Uterus (tissue), 4 donors: ENCODE measurements around the gene NMNAT2. TPM values are rescaled to one million over a fixed set of nuclear protein-coding genes. Genes with fewer than 3 reads are reported as not detected.

Experiments
- DNase-seq, 2 donors: peaks; one replicate each; pipeline ENCODE4 v3.0.0-alpha.2; 2019 to 2020
- H3K27ac ChIP-seq, 2 donors: fragments of 200-600 bp; sonication (generic); 1 replicate in 1 of 2; 2 replicates in 1 of 2; pipeline ENCODE4 v1.5.1; 2016 to 2018
- H3K27me3 ChIP-seq, 2 donors: fragments of 200-600 bp; sonication (generic); one replicate each; pipeline ENCODE4 v1.5.1; 2018 to 2019; ENCODE audit warnings: control low read depth in 1 of 2
- H3K36me3 ChIP-seq, 2 donors: fragments of 200-600 bp; sonication (generic); one replicate each; pipeline ENCODE4 v1.5.1; 2019; ENCODE audit warnings: control low read depth in 1 of 2
- H3K4me1 ChIP-seq, 2 donors: fragments of 200-600 bp; sonication (generic); one replicate each; pipeline ENCODE4 v1.5.1; 2018 to 2019; ENCODE audit warnings: control low read depth in 1 of 2
- H3K4me3 ChIP-seq, 2 donors: fragments of 200-600 bp; sonication (generic); 1 replicate in 1 of 2; 2 replicates in 1 of 2; pipeline ENCODE4 v1.5.1; 2018 to 2019; ENCODE audit warnings: mild to moderate bottlenecking in 1 of 2
- H3K9me3 ChIP-seq, 2 donors: fragments of 200-600 bp; sonication (generic); one replicate each; pipeline ENCODE4 v1.5.1; 2019; ENCODE audit warnings: control low read depth in 1 of 2
- POLR2A ChIP-seq, 2 donors: fragments of 450-650 bp; IDR thresholded peaks; one replicate each; pipeline ENCODE4 v1.6.1; 2016; ENCODE audit warnings: antibody characterized with exemption in 2 of 2, mild to moderate bottlenecking in 1 of 2, moderate library complexity in 1 of 2
- intact Hi-C: fragments of 100-400 bp; cut with DNase I; formaldehyde crosslinking; loops from one replicate; pipeline ENCODE4 v1.15.1; 2023; ENCODE audit warnings: low total_unique reads
- total RNA-seq, 4 donors: library from RNA; depleted of rRNA in 3 of 4; stranded (reverse); fragments of >200 nt in 3 of 4; gene quantifications; one replicate each; pipeline versions ENCODE4 v1.1.0 to v1.2.4, GENCODE V29; 2014 to 2023
- TF ChIP-seq, protein P1 (sequence below), 4 experiments: fragments of 200-600 bp in 2 of 4; fragments of 450-650 bp in 2 of 4; sonication (generic) in 2 of 4; IDR thresholded peaks; one replicate each; pipeline ENCODE4 v1.5.1; 2016 to 2019; ENCODE audit warnings: antibody characterized with exemption in 4 of 4, mild to moderate bottlenecking in 2 of 4, moderate library complexity in 1 of 4
- donor health status: DM: yes; HTN: yes; CAD: no.

NMNAT2 gene
- total RNA-seq, 4 donors from 2014 or later = 0.85 to 2.8 (median 1.5) TPM; not detected in 1

DNA sequence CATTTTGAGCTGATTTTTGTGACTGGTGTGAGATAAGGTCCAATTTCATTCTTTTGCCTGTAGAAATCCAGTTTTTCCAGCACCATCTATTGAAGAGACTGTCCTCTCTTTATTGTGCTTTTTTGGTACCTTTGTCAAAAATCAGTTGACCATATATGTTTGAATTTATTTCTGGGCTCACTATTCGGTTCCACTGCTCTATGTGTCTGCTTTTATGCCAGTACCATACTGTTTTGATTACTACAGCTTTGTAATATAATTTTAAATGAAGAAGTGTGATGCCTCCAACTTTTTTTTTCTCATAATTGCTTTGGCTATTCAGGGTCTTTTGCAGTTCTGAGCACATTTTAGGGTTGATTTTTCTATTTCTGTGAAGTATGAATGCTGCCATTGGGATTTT is 163.1 kb downstream of the NMNAT2 start:
- no peak overlapping the region for H3K27ac ChIP-seq
- TF ChIP-seq, protein P1, sequence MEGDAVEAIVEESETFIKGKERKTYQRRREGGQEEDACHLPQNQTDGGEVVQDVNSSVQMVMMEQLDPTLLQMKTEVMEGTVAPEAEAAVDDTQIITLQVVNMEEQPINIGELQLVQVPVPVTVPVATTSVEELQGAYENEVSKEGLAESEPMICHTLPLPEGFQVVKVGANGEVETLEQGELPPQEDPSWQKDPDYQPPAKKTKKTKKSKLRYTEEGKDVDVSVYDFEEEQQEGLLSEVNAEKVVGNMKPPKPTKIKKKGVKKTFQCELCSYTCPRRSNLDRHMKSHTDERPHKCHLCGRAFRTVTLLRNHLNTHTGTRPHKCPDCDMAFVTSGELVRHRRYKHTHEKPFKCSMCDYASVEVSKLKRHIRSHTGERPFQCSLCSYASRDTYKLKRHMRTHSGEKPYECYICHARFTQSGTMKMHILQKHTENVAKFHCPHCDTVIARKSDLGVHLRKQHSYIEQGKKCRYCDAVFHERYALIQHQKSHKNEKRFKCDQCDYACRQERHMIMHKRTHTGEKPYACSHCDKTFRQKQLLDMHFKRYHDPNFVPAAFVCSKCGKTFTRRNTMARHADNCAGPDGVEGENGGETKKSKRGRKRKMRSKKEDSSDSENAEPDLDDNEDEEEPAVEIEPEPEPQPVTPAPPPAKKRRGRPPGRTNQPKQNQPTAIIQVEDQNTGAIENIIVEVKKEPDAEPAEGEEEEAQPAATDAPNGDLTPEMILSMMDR (IDR thresholded peaks at IDR 0.05) = no peak
- no peak for TF ChIP-seq POLR2A (IDR thresholded peaks at IDR 0.05)
- H3K27me3 ChIP-seq = no peaks in the 10 kb centered on the region
- no peaks in the 10 kb centered on the region for H3K4me1 ChIP-seq
- intact Hi-C loops = no loop called here
- H3K9me3 ChIP-seq = no peaks in the 10 kb centered on the region
- no peak overlapping the region for H3K4me3 ChIP-seq
- H3K36me3 ChIP-seq = no peaks in the 10 kb centered on the region
- DNase-seq = no peak

DNA sequence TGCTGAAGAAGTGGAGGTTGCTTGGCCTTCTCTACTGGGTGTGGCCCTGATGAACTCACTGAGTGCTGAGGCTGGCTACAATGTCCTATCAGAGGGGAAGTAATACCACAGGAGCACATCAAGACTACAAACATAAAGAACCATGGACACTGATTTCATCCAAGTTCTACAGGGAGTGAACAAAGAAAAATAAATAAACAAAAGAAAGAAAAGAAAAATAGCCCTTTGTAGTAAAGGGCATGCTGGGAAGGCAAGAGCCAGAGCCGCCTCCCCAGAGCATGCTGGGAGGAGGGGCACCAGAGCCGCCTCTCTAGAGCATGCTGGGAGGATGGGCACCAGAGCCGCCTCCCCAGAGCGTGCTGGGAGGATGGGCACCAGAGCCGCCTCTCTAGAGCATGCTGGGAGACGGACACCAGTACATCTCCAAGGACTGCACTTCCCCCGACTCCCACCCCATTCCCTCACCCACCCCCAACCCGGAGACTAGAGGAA is 166.2 kb downstream of the NMNAT2 start:
- H3K9me3 ChIP-seq = no peaks in the 10 kb centered on the region
- H3K4me1 ChIP-seq = no peaks in the 10 kb centered on the region
- H3K36me3 ChIP-seq = no peaks in the 10 kb centered on the region
- no peak for TF ChIP-seq POLR2A (IDR thresholded peaks at IDR 0.05)
- TF ChIP-seq, protein P1 (IDR thresholded peaks at IDR 0.05) = no peak
- no peak overlapping the region for H3K4me3 ChIP-seq
- DNase-seq = no peak
- no peaks in the 10 kb centered on the region for H3K27me3 ChIP-seq
- no peak overlapping the region for H3K27ac ChIP-seq
- intact Hi-C loops = no loop called here

DNA sequence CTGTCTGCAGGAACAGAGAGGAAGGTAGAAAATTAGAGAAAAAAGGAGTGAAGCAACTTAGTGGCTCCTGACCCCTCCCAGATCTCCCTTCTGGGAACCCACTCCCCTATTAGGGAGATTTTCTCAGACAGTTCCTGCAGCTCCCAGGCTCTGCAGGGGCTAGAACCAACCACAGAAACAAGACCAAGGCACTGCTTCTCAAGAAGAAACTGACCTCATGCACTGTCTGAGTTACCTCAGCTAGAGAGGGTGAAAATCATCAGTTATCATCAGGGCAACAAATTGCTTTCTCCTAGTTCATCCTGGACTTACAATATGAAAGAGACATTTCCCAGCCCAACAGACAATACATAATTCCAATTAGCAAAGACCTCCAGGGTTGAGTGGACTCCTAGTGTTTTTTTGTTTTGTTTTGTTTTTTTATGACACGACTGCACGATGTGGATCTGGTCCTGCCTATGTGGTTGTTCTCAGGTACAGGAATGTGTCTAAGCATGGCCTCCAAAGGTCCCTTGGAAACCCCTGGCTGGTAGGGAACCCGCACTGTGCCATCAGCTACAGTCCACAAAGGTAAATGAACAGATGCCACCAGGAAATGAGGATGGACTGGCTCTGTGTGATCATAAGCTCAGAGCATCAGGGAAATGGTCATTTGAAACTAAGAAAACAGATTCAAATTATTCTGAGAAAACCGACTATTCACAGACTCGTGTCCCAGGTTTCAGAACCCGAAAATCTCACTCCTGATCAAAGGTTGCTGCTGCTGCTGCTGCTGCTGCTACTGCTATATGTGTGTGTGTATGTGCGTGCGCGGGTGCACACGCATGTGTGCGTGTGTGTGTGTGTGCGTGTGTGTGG is 166.8 kb downstream of the NMNAT2 start:
- intact Hi-C loops = no loop called here
- H3K27ac ChIP-seq = no peak overlapping the region
- H3K4me1 ChIP-seq = no peaks in the 10 kb centered on the region
- no peaks in the 10 kb centered on the region for H3K27me3 ChIP-seq
- DNase-seq = no peak
- no peaks in the 10 kb centered on the region for H3K36me3 ChIP-seq
- no peaks in the 10 kb centered on the region for H3K9me3 ChIP-seq
- TF ChIP-seq, protein P1 (IDR thresholded peaks at IDR 0.05) = no peak
- TF ChIP-seq POLR2A (IDR thresholded peaks at IDR 0.05) = no peak
- H3K4me3 ChIP-seq = no peak overlapping the region

DNA sequence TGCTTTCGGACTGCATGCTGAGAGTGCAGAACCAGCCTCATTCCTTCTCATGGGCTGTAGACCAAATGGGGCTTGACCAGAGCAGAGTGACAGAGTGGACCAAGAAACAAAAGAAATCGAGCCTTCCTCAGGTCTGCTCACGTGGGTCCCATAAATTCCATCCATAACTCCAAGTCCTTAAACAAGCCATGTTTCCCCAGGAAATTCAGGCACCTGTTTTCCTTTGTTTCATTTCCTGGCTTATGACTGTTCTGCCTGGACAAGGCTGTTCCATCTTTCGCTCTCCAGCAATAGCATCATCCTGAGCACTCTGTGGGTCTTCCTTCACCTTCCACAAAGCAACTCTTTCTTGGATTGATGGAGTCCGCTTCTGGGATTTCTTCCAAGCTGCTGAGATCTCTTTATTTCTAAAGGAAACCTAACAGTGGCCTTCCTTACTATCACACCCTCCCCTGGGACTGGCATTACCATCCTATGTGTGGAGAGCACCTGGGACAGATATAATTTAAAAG is 168.2 kb downstream of the NMNAT2 start:
- no peak for TF ChIP-seq POLR2A (IDR thresholded peaks at IDR 0.05)
- TF ChIP-seq, protein P1 (IDR thresholded peaks at IDR 0.05) = no peak
- DNase-seq = no peak
- intact Hi-C loops = no loop called here
- Histone ChIP-seq H3K36me3 (no peaks in the 10 kb centered on the region), H3K9me3 (no peaks in the 10 kb centered on the region), H3K27me3 (no peaks in the 10 kb centered on the region), H3K27ac (no peak overlapping the region), H3K4me3 (no peak overlapping the region), H3K4me1 (no peaks in the 10 kb centered on the region)

DNA sequence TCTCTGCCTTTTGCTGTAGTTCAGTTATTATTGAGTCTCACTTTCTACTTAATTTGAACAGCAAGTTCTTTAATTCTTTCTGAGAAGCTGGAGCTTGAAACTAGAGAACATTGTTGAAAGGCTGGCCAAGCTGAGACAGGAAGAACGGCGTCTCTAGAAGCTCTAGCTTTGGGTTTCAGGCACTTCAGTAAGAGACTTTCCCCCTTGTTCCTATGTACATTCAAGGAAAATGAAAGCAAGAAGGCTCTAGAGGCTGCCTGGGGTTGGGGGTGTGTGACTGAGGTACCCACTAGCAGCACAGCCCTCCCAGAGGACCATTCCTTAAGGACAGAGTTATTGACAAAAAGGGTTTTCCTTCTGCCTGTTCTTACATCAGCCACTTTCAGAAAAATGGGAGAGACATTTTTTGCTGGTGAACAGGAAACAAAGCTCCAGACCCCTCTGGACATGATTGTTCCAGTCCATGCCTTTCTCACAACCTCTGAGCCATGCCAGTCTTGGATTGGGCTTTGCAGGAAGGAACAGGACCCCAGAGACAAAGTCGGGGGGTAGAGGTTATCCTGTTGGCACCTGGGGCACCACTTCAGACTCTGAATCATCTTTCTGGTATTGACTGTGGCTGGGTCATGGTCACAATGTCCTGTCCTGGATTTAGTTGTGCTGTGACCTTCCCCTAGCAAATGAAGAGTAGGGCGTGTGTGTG is 169.0 kb downstream of the NMNAT2 start:
- Histone ChIP-seq H3K9me3 (no peaks in the 10 kb centered on the region), H3K4me1 (no peaks in the 10 kb centered on the region), H3K27ac (no peak overlapping the region), H3K27me3 (no peaks in the 10 kb centered on the region), H3K36me3 (no peaks in the 10 kb centered on the region), H3K4me3 (no peak overlapping the region)
- TF ChIP-seq, protein P1 (IDR thresholded peaks at IDR 0.05) = no peak
- no peak for TF ChIP-seq POLR2A (IDR thresholded peaks at IDR 0.05)
- no peak for DNase-seq
- intact Hi-C loops = no loop called here
